ENCODE data around the gene TMEM150B. TPM values are rescaled to one million over a fixed set of nuclear protein-coding genes. Genes with fewer than 3 reads are reported as not detected.

The TMEM150B gene
- total and polyA plus RNA-seq, 2 of the 4 experiments (the other 2 are of a cell fraction), result not detected

GRCh38 chr19:55340784-55341147 lies 15.6 kb upstream of the TMEM150B start:
- CTCF ChIA-PET, result no interaction called here
- 7% methylated on average over 3 of the region's 24 CpGs; no CpG with 5 or more reads in 1 of the 2 experiments for WGBS, 2 experiments (ENCODE audit: extremely low coverage in 2 of 2, insufficient read length in 1 of 2)
- no peak for DNase-seq

More at GRCh38 chr19:55340784-55341147, 15.6 kb upstream of the TMEM150B start:
- Histone ChIP-seq H3K18ac (ENCODE audit: low read depth, low read length) (no peak overlapping the region), H4K8ac (ENCODE audit: low read depth in 2 of 2, low read length in 2 of 2) (no peak overlapping the region), H4K91ac (ENCODE audit: insufficient read depth, low read depth, low read length) (no peak overlapping the region), H2AFZ (replicated peaks; ENCODE audit: low read length, poor library complexity) (peak overlapping the region; percentile 85), H3K27me3 (ENCODE audit: control insufficient read depth, insufficient read depth, low read length) (no peaks in the 10 kb centered on the region), H3K36me3 (ENCODE audit: control insufficient read depth, insufficient read depth, low read length) (peaks cover 11% of the 10 kb centered on the region; the same call in 1 of the 2 replicates), H3K9ac (ENCODE audit: low read depth, low read length) (peak overlapping the region; percentile 92), H2AK9ac (replicated peaks; ENCODE audit: low read depth, low read length, poor library complexity) (peak overlapping the region; percentile 97), H4K20me1 (ENCODE audit: insufficient read depth, low read length) (peaks cover 6% of the 10 kb centered on the region), H2BK5ac (ENCODE audit: low read depth, low read length, poor library complexity, severe bottlenecking) (peak overlapping the region; percentile 25), H3K56ac (ENCODE audit: extremely low read depth, insufficient read depth, low read length) (no peak overlapping the region), H3K4me2 (ENCODE audit: low read depth, low read length) (peak overlapping the region; percentile 95), H3K27ac (ENCODE audit: insufficient read depth, low read length) (peak overlapping the region; percentile 88; the same call in 1 of the 2 replicates), H3K4me3 (ENCODE audit: insufficient read depth, low read depth, low read length) (peak overlapping the region; percentile 87), H3K23ac (ENCODE audit: low read depth, low read length) (peak overlapping the region; percentile 37; the same call in 1 of the 2 replicates), H2BK20ac (ENCODE audit: low read depth, low read length) (no peak overlapping the region), H3K9me1 (ENCODE audit: insufficient read depth, low read length) (peaks cover 10% of the 10 kb centered on the region; the same call in 1 of the 2 replicates), H2AK5ac (ENCODE audit: low read depth, low read length) (0 out of 2 replicates have a peak overlapping the region, but pooled peaks have one; percentile 16), H3K14ac (replicated peaks; ENCODE audit: low read depth, low read length) (no peak overlapping the region; the same call in 1 of the 2 replicates), H3K79me1 (ENCODE audit: low read depth in 1 of 2, low read length in 2 of 2) (peaks cover 4 to 17% of the 10 kb centered on the region in 2 experiments; a peak in 3 of 4 replicates), H2BK120ac (ENCODE audit: low read depth, low read length) (no peak overlapping the region), H4K5ac (ENCODE audit: low read depth, low read length) (no peak overlapping the region), H3K9me3 (ENCODE audit: control insufficient read depth, insufficient read depth, low read length) (no peaks in the 10 kb centered on the region), H3K4ac (ENCODE audit: low read depth, low read length) (peak overlapping the region; percentile 76; the same call in 1 of the 2 replicates), H3K4me1 (ENCODE audit: control insufficient read depth, insufficient read depth, low read length) (peaks cover 13% of the 10 kb centered on the region), H2BK15ac (ENCODE audit: low read depth, low read length) (no peak overlapping the region)
- dilution Hi-C loops (cut with HindIII; ENCODE audit: low sequenced_read_pairs, unreplicated experiment), result no loop called here
- TF ChIP-seq CTCF (conservative IDR thresholded peaks at IDR 0.05; ENCODE audit: low read depth, low read length) (peak; percentile 27; the same call in 1 of the 2 replicates), ELK1 (IDR thresholded peaks at IDR 0.05; ENCODE audit: borderline replicate concordance, low read depth, low read length) (no peak), MAZ (IDR thresholded peaks at IDR 0.05; ENCODE audit: borderline replicate concordance, low read depth, low read length) (peak; percentile 9; the same call in 1 of the 2 replicates), RFX5 (IDR thresholded peaks at IDR 0.05; ENCODE audit: low read depth, low read length) (no peak)
- in situ Hi-C loops (cut with MboI; ENCODE audit: low sequenced_read_pairs), result no loop called here
- no peak for ATAC-seq (ENCODE audit: low read depth)
- intact Hi-C loops (cut with micrococcal nuclease), result no loop called here
- POLR2A ChIA-PET (ENCODE audit: unreplicated experiment), result no interaction called here
- BruUV-seq (replicated peaks), result no TSS peak

All from IMR-90 (cell line).